ENCODE results near the gene FBXO9.
"Not testable (repeated sequence)": the region's sequence is repeated elsewhere in the genome, so short reads cannot be mapped to it uniquely, and the experiment has no call there.

Gene FBXO9

DNA sequence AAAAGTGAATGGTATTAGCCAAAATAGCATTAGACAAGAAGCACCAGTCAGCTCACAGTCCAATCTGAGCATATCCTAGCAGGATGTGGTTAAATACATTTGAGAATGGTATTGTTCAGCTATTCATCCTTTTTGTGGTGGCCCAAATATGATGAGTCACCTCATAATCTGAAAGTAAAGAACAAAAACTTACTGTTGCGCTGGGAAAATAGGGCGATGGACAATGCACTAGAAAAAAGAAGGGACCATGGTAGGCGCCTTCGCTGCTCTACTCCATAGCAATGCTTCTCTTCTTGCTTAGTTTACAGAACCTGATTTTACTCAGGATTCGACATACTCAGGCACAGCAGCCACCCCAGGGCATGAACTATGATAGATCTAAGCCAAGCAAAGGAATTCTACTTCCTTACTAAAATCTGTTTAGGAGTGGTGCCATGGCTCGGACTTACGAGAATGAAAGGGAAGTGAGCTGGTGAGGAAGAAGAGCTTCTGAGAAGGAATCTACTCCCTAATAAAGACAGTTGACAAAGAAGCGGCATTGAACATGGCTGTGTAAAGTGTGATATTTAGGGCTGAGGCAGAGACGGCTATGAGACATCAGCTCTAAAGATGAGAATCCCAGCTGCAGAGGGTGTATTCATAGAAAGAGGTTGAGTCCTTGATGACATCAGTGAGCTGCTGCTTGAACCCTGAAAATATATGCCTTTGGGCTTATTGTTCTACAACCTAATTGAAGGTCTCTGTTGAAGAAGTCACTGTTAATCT, 16.6 kb upstream of the FBXO9 start:
- DNase-seq, result peak in 1 of 2 donors; percentile 50

- no peak for DNase-seq
Observed at GRCh38 chr6:53049415-53049814, 15.8 kb upstream of the FBXO9 start.

DNA sequence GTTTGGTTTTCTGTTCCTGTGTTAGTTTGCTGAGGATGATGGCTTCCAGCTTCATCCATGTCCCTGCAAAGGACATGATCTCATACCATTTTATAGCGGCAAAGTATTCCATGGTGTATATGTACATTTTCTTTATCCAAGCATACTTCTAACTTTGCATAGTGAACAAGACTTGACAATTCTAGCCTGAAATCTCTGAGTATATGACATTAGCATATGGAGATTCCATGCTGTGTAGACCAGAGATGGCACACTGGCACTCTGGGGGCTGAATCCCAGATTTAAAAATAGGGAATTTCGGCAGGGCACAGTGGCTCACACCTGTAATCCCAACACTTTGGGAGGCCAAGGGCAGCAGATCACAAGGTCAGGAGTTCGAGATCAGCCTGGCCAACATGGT, 13.1 kb upstream of the FBXO9 start:
- DNase-seq, result not testable (repeated sequence)

GRCh38 chr6:53054532-53054931, 10.7 kb upstream of the FBXO9 start:
- DNase-seq, result no peak

GRCh38 chr6:53055873-53056272, 9.3 kb upstream of the FBXO9 start:
- no peak for DNase-seq

- no peak for DNase-seq
Observed at GRCh38 chr6:53056273-53056672, 8.9 kb upstream of the FBXO9 start.

- peak in 1 of 2 donors; percentile 30 for DNase-seq
Observed at GRCh38 chr6:53058388-53059195, 6.6 kb upstream of the FBXO9 start.

DNA sequence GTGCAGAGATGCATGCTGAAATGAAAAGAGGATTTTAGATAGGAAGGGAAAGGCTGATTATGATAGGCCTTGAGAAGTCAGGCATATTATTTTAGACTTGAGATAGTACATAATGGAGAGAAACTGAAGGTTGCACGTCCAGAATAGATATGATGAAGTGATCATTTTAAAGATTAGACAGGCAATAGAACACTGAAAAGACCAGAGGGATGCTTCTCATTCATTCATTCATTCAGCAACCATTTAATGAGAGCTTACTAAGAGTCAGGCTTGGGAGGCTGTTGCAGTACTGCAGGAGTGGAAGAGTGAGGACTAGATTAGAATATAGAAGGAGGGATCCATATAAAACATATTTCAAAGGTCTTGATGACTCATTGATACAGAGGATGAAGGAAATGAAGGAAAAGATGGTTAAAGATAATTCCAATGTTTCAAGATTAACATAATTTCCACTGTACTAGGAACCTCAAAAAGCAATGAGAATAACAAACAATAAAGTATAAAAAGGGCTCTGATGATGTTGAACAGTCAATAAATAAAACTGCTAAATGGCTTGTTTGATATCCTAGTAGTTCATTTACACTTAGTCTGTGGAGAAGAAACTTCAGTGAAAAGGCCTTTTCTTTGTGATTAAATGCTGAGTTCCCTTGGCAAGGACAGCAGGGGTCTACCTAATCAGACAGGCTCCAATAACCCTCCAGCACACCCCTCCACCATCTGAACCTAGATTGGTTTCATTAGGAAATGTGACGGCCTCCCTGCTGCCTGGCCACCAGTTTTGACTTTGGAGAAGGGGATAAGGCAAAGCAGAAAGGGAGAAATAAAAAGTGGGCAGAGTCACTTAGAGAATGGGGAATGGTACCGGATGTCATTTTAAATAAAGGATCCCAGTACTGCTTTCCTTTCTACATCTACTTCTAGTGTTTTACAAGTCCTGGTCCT, 5.3 kb upstream of the FBXO9 start:
- DNase-seq, result no peak

- no peak for DNase-seq
Observed at GRCh38 chr6:53062169-53062539, 3.0 kb upstream of the FBXO9 start.

- not testable (repeated sequence) for DNase-seq
Observed at GRCh38 chr6:53064255-53064654, 949 bp upstream of the FBXO9 start.

GRCh38 chr6:53064726-53065265, 408 bp upstream of the FBXO9 start:
- peak; percentile 96 to 97 for DNase-seq

DNA sequence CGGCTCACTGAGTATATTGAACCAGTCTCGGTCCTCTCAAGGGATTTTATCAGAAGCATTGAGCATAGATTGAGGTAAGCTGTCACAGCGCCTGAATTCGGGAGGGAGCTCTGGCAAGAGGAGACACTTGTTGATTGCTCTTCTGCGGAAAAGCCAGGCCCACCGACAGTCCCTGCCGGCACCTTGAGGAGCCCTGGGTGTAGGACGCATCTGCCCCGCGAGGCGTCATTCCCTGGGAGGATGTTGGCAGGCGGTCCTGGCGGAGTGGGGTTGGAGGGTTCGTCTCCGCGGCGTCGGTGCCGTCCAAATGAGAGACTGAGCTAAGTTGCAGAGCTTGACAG, 843 bp downstream of the FBXO9 start:
- DNase-seq, result peak in 1 of 2 donors; percentile 16

- no peak for DNase-seq
Observed at GRCh38 chr6:53066874-53067706, 1.9 kb downstream of the FBXO9 start.

- DNase-seq, result no peak
Observed at GRCh38 chr6:53067849-53068361, 2.7 kb downstream of the FBXO9 start.

- no peak for DNase-seq
Observed at GRCh38 chr6:53069427-53069826, 4.2 kb downstream of the FBXO9 start.

GRCh38 chr6:53070806-53071205, 5.6 kb downstream of the FBXO9 start:
- peak in 1 of 2 donors; percentile 28 for DNase-seq

- DNase-seq, result no peak
Observed at GRCh38 chr6:53074347-53074746, 9.1 kb downstream of the FBXO9 start.

DNA sequence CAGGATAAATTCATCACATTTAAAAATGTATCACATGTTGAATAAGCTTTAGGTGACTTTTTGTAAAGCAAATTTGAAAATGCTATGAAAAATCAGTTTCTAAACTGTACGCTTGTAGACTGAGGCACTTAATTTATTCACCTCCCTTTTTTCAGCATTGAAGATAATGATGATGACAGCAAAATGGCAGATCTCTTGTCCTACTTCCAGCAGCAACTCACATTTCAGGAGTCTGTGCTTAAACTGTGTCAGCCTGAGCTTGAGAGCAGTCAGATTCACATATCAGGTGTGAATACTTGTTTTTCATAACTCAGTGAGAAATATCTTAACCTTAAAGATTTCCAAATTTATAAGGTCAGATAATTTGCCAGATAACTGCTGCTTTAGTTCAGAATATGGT, 15.6 kb downstream of the FBXO9 start:
- DNase-seq, result no peak

DNA sequence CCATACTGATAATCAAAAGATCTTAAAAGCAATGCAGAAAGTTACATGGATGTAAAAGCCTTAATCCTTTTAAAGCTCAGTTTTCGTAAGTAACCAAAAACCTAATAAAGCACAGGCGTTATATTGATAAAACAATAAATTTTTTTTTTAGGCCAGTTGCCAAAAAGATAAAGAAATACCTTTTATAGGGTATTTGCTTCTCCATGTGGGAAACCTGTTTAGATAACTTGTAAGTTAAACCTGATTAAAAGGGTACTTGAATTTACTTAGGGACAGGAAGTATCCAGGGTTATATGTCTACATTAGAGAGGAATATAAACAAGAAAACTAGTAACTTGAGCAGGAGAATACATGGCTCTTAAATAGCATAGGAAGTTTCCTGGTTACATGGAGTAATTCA, 21.1 kb downstream of the FBXO9 start:
- no peak for DNase-seq

- no peak for DNase-seq
Observed at GRCh38 chr6:53089948-53090347, 24.7 kb downstream of the FBXO9 start.

DNA sequence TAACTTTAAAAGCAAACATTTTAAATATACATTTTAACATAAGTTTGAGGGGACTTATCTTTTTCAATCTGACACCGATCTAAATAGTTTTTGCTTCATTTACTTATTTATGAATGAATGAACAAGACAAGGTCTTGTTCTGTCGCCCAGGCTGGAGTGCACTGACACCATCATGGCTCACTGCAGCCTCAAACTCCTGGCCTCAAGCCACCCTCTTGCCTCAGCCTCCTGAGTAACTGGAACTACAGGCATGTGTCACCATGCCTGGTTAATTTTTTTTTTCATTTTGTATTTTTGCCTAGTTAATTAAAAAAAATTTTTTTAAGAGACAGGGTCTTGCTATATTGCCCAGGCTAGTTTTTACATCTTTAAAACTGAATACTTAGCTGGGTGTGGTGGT, 25.4 kb downstream of the FBXO9 start:
- no peak for DNase-seq

GRCh38 chr6:53095270-53095669, 30.1 kb downstream of the FBXO9 start:
- DNase-seq, result no peak

Measured in CD4-positive, alpha-beta T cell treated with Interferon alpha-2 for 1 hour (primary cell).